GM23248 (cell line): Measurements from ENCODE around the gene VILL. TPM values are rescaled to one million over a fixed set of nuclear protein-coding genes. Genes with fewer than 3 reads are reported as not detected.

Experiments used
- DNase-seq: peaks from one replicate; pipeline ENCODE4 v3.0.0-alpha.2; 2015
- H2AFZ ChIP-seq: fragments of 200-600 bp; sonication (generic); 2 replicates; pipeline ENCODE4 v1.6.1; 2016; ENCODE audit warnings: antibody characterized with exemption
- H3F3A ChIP-seq: fragments of 200-600 bp; sonication (generic); 2 replicates; pipeline ENCODE4 v1.6.1; 2016; ENCODE audit warnings: mild to moderate bottlenecking, antibody characterized with exemption, mixed run types; ENCODE audit not compliant: insufficient read depth
- H3K27ac ChIP-seq: fragments of 200-600 bp; sonication (generic); 2 replicates; pipeline ENCODE4 v1.5.1; 2016; ENCODE audit warnings: mild to moderate bottlenecking
- H3K27me3 ChIP-seq: fragments of 200-600 bp; sonication (generic); replicated peaks from 2 replicates; pipeline ENCODE4 v1.6.1; 2016; ENCODE audit warnings: mild to moderate bottlenecking; ENCODE audit not compliant: insufficient read depth
- H3K36me3 ChIP-seq: fragments of 200-600 bp; sonication (generic); 2 replicates; pipeline ENCODE4 v1.6.1; 2016; ENCODE audit warnings: low read depth, mild to moderate bottlenecking
- H3K4me1 ChIP-seq: fragments of 200-600 bp; sonication (generic); 2 replicates; pipeline ENCODE4 v1.6.1; 2016; ENCODE audit warnings: mild to moderate bottlenecking; ENCODE audit not compliant: insufficient read depth
- H3K4me2 ChIP-seq: fragments of 200-600 bp; sonication (generic); one replicate; pipeline ENCODE4 v1.6.1; 2016; ENCODE audit warnings: mild to moderate bottlenecking; ENCODE audit not compliant: unreplicated experiment
- H3K4me3 ChIP-seq: fragments of 200-600 bp; sonication (generic); 2 replicates; pipeline ENCODE4 v1.5.1; 2016; ENCODE audit warnings: mild to moderate bottlenecking
- H3K79me2 ChIP-seq: fragments of 200-600 bp; sonication (generic); 2 replicates; pipeline ENCODE4 v1.6.1; 2016; ENCODE audit warnings: mild to moderate bottlenecking; ENCODE audit not compliant: insufficient read depth
- H3K9ac ChIP-seq: fragments of 200-600 bp; sonication (generic); 2 replicates; pipeline ENCODE4 v1.6.1; 2016; ENCODE audit warnings: mild to moderate bottlenecking
- H3K9me2 ChIP-seq: fragments of 200-600 bp; sonication (generic); 2 replicates; pipeline ENCODE4 v1.6.1; 2016; ENCODE audit warnings: mixed run types, mild to moderate bottlenecking, moderate library complexity; ENCODE audit not compliant: insufficient read depth
- H3K9me3 ChIP-seq: fragments of 200-600 bp; sonication (generic); one replicate; pipeline ENCODE4 v1.6.1; 2017; ENCODE audit warnings: low read depth
- H4K20me1 ChIP-seq: fragments of 200-600 bp; sonication (generic); 2 replicates; pipeline ENCODE4 v1.6.0; 2016; ENCODE audit not compliant: insufficient read depth
- EZH2 ChIP-seq: fragments of 200-600 bp; sonication (generic); IDR thresholded peaks from 2 replicates; pipeline ENCODE4 v1.6.1; 2018; ENCODE audit warnings: antibody characterized with exemption, mild to moderate bottlenecking; ENCODE audit not compliant: insufficient read depth, poor library complexity, severe bottlenecking
- EZH2phosphoT487 ChIP-seq: fragments of 200-600 bp; sonication (generic); IDR thresholded peaks from 2 replicates; pipeline ENCODE4 v1.6.1; 2018; ENCODE audit warnings: antibody characterized with exemption, moderate library complexity, mild to moderate bottlenecking, low read depth; ENCODE audit not compliant: insufficient read depth
- WGBS, 2 experiments: methylation state at CpG; one replicate each; pipeline ENCODE4 v1.1.6; 2015 to 2017; ENCODE audit warnings: low lambda C conversion rate in 2 of 2, low coverage in 1 of 2; ENCODE audit errors: missing lambda C conversion rate in 2 of 2; 5-methylcytosine and 5-hydroxymethylcytosine counted together
- in situ Hi-C: fragments of 300-500 bp; cut with MboI; formaldehyde crosslinking; loops from 2 replicates; pipeline ENCODE4 v1.15.0; 2020
- polyA plus RNA-seq: library from polyadenylated mRNA; unstranded; fragments of >200 nt; fragmentation: Nextera tagmentation; extraction: Ambion mirVana; gene quantifications from 2 replicates; pipeline ENCODE4 v1.2.1, GENCODE V29; 2016
- total RNA-seq: library from RNA; depleted of rRNA; stranded (reverse); fragments of >200 nt; shearing (Covaris generic); gene quantifications from 2 replicates; pipeline ENCODE4 v1.2.3, GENCODE V29; 2014

Gene VILL
- total and polyA plus RNA-seq, 2 experiments from 2014 or later = 2.8 to 12.4 TPM

DNA sequence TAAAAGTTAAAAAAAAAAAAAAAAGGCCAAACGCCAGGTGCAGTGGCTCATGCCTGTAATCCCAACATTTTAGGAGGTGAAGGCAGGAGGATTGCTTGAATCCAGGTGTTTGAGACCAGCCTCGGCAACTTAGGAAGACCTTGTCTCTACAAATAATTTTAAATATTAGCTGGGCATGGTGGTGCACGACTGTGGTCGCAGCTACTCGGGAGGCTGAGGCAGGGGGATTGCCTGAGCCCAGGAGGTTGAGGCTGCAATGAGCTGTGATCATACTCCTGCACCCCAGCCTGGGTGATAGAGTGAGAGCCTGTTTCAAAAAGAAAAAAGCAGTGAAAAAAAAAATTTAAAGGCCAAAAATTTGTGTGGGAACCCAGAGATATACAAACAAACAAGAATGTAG lies 45.7 kb downstream of the VILL start:
- DNase-seq = no peak
- TF ChIP-seq EZH2phosphoT487 = no peak
- TF ChIP-seq EZH2 = no peak
- H3K27me3 ChIP-seq = no peaks in the 10 kb centered on the region; the same call in 1 of the 2 replicates
- no peaks in the 10 kb centered on the region for H3K79me2 ChIP-seq
- no peaks in the 10 kb centered on the region for H3K9me3 ChIP-seq
- H2AFZ ChIP-seq = no peak overlapping the region
- peaks cover 11% of the 10 kb centered on the region; the same call in 1 of the 2 replicates for H3F3A ChIP-seq
- H3K36me3 ChIP-seq = no peaks in the 10 kb centered on the region
- no peak overlapping the region for H3K4me2 ChIP-seq
- H3K4me1 ChIP-seq = peaks cover 7% of the 10 kb centered on the region
- H3K27ac ChIP-seq = no peak overlapping the region
- no peaks in the 10 kb centered on the region for H4K20me1 ChIP-seq
- no peak overlapping the region for H3K4me3 ChIP-seq
- WGBS, 2 experiments = 74 to 78% methylated on average over 5 of the region's 5 CpGs
- H3K9me2 ChIP-seq = no peaks in the 10 kb centered on the region
- in situ Hi-C loops = no loop called here
- no peak overlapping the region for H3K9ac ChIP-seq

DNA sequence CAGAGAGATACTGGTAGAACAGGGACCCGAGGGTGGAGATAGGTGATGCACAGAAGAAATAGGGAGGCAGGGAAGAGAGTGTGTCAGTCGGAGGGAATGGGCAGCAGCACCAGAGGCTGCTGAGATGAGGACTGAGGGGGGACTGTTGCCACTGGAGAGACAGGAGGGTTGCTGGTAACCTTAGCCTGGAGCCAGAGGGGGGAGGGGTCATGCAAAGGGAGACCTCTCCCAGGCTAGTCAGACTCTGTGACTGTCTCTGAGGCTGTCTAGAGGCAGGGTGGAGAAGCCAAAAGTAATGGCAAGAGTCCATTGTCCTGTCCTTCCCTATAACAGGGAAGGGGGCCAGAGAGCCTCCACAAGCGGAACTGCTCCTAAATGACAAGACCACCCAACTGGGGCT lies 46.3 kb downstream of the VILL start:
- 56 to 72% methylated on average over 3 of the region's 3 CpGs for WGBS, 2 experiments
- no peaks in the 10 kb centered on the region for H3K36me3 ChIP-seq
- H3K27ac ChIP-seq = no peak overlapping the region
- peaks cover 1% of the 10 kb centered on the region for H3K4me1 ChIP-seq
- H3F3A ChIP-seq = peaks cover 8% of the 10 kb centered on the region; the same call in 1 of the 2 replicates
- no peaks in the 10 kb centered on the region for H3K79me2 ChIP-seq
- no peak overlapping the region for H3K9ac ChIP-seq
- no peak overlapping the region for H2AFZ ChIP-seq
- H3K27me3 ChIP-seq = no peaks in the 10 kb centered on the region; the same call in 1 of the 2 replicates
- H3K4me2 ChIP-seq = no peak overlapping the region
- no peak for TF ChIP-seq EZH2
- TF ChIP-seq EZH2phosphoT487 = no peak
- in situ Hi-C loops = no loop called here
- no peak overlapping the region for H3K4me3 ChIP-seq
- H4K20me1 ChIP-seq = no peaks in the 10 kb centered on the region
- no peak for DNase-seq
- no peaks in the 10 kb centered on the region for H3K9me3 ChIP-seq
- no peaks in the 10 kb centered on the region for H3K9me2 ChIP-seq

DNA sequence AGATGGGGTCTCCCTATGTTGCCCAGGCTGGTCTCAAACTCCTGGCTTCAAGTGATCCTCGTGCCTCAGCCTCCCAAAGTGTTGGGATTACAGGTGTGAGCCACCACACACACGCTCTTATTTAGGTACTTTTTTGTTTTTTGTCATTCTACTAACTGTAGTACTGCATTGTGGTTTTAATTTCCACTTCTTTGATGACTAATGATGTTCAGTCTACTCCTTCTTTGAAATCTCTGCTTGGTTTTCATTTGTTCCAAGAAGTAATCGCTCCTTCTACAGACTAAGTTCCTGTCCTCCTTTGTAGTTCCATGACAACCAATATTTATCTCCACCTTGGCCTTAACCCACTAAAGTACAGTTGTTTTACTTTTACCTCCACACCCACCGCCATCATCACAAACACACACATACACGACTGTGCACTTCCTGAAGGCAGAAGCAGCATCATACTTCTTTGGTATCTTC lies 47.9 kb downstream of the VILL start:
- Histone ChIP-seq H3K9me3 (no peaks in the 10 kb centered on the region), H4K20me1 (no peaks in the 10 kb centered on the region), H2AFZ (no peak overlapping the region), H3K9me2 (no peaks in the 10 kb centered on the region), H3K27me3 (no peaks in the 10 kb centered on the region; the same call in 1 of the 2 replicates), H3K79me2 (no peaks in the 10 kb centered on the region), H3K9ac (no peak overlapping the region), H3K4me1 (no peaks in the 10 kb centered on the region), H3F3A (peaks cover 8% of the 10 kb centered on the region; the same call in 1 of the 2 replicates), H3K36me3 (no peaks in the 10 kb centered on the region), H3K4me2 (no peak overlapping the region), H3K27ac (no peak overlapping the region), H3K4me3 (no peak overlapping the region)
- WGBS, 2 experiments = 80 to 87% methylated on average over 5 of the region's 5 CpGs
- no peak for TF ChIP-seq EZH2phosphoT487
- TF ChIP-seq EZH2 = no peak
- in situ Hi-C loops = no loop called here
- DNase-seq = no peak

DNA sequence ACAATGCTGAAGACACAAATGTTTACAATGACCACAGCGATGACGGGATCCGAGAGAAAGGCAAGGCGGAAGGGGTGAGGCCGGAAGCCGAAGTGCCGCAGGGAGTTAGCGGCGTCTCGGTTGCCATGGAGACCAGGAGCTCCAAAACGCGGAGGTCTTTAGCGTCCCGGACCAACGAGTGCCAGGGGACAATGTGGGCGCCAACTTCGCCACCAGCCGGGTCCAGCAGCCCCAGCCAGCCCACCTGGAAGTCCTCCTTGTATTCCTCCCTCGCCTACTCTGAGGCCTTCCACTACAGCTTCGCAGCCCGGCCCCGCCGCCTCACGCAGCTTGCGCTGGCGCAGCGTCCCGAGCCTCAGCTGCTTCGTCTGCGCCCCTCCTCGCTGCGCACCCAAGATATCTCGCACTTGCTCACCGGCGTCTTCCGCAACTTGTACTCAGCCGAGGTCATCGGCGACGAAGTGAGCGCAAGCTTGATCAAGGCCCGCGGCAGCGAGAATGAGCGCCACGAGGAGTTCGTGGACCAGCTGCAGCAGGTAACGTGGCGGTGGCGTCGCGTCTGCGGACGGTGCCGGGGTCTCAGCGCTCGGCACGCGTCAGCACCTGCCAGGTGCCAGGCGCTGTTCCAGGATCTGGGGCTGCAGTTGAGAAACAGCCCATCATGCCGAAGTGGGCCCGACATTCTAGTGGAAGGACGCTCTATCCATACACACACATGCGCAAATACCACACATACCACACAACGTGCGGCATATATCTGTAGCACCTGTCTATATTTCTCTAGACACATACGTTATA lies 48.7 kb downstream of the VILL start, which contains the start of gene DLEC1:
Gene DLEC1, plus strand, starts transcription at position 108 of the 798 bp plus-strand sequence. Its CDS starts 18 bp downstream, at position 126.
- WGBS, 2 experiments = 31% methylated on average over 66 to 67 of the region's 67 CpGs
- Histone ChIP-seq H2AFZ (no peak within 1 kb of the TSS), H3K4me2 (no peak within 1 kb of the TSS), H3K9me3 (no peaks in the 10 kb centered on the region), H3K9ac (no peak within 1 kb of the TSS), H3K4me1 (no peaks in the 10 kb centered on the region), H3K36me3 (no peaks in the 10 kb centered on the region), H3K9me2 (no peaks in the 10 kb centered on the region), H3K27ac (no peak within 1 kb of the TSS), H3K79me2 (no peaks in the 10 kb centered on the region), H3F3A (peaks cover 8% of the 10 kb centered on the region; the same call in 1 of the 2 replicates), H3K27me3 (no peaks in the 10 kb centered on the region; the same call in 1 of the 2 replicates), H3K4me3 (no peak within 1 kb of the TSS), H4K20me1 (no peaks in the 10 kb centered on the region)
- no peak for DNase-seq
- TF ChIP-seq EZH2 = no peak
- TF ChIP-seq EZH2phosphoT487 = no peak
- in situ Hi-C loops = no loop called here
